SK-N-MC (cell line): ENCODE data around the gene CREB5.

Experiments used
- EZH2 ChIP-seq: fragments of 200-600 bp; sonication (generic); IDR thresholded peaks from one replicate; pipeline ENCODE4 v1.6.1; 2017; ENCODE audit warnings: antibody characterized with exemption
- POLR2AphosphoS5 ChIP-seq: IDR thresholded peaks from 2 replicates; pipeline ENCODE4 v1.6.1; 2012; ENCODE audit warnings: mild to moderate bottlenecking, low read depth, low read length, borderline replicate concordance

GRCh38 chr7:28745351-28745750, 333.0 kb downstream of the CREB5 start:
- no peak for TF ChIP-seq EZH2
- TF ChIP-seq POLR2AphosphoS5, result no peak
